ENCODE data around the gene GOLGA2. TPM values are rescaled to one million over a fixed set of nuclear protein-coding genes. Genes with fewer than 3 reads are reported as not detected.

Gene GOLGA2
- total and polyA plus RNA-seq, 2 of the 13 experiments (the other 11 are each of a cell fraction or from before 2014, with no cell fraction given) = 45.3 to 45.8 TPM

- TF ChIP-seq TAF15 (IDR thresholded peaks at IDR 0.05; ENCODE audit: low read depth, low read length, poor library complexity, severe bottlenecking) = no peak
- no peak for TF ChIP-seq ZNF550 (CRISPR knock-in tag; IDR thresholded peaks at IDR 0.05; ENCODE audit: borderline replicate concordance)
- no peak; the same call in 1 of the 2 replicates for TF ChIP-seq GABPB1 (CRISPR knock-in tag; IDR thresholded peaks at IDR 0.05)
- TF ChIP-seq NR2C2 (CRISPR knock-in tag; IDR thresholded peaks at IDR 0.05; ENCODE audit: borderline replicate concordance) = peak; percentile 65
- peak; percentile 27; the same call in 1 of the 2 replicates for TF ChIP-seq SSRP1 (CRISPR knock-in tag; IDR thresholded peaks at IDR 0.05)
- TF ChIP-seq ZNF33B (CRISPR knock-in tag; IDR thresholded peaks at IDR 0.05) = peak; percentile 37; the same call in 1 of the 2 replicates
- no peak for TF ChIP-seq TBL1XR1 (IDR thresholded peaks at IDR 0.05; ENCODE audit: borderline replicate concordance, low read length, partially characterized antibody)
- TF ChIP-seq ZBTB8A (CRISPR knock-in tag; IDR thresholded peaks at IDR 0.05; ENCODE audit: borderline replicate concordance, low read depth) = no peak
- TF ChIP-seq ZXDC (CRISPR knock-in tag; IDR thresholded peaks at IDR 0.05) = no peak
- no peak for TF ChIP-seq PRDM15 (CRISPR knock-in tag; IDR thresholded peaks at IDR 0.05)
- 0 out of 2 replicates have a peak, but pooled peaks have one; percentile 23 for TF ChIP-seq KDM6A (CRISPR knock-in tag; IDR thresholded peaks at IDR 0.05; ENCODE audit: low read depth)
- TF ChIP-seq RNF219 (CRISPR knock-in tag; IDR thresholded peaks at IDR 0.05) = no peak
- TF ChIP-seq NRL (CRISPR knock-in tag; IDR thresholded peaks at IDR 0.05; ENCODE audit: borderline replicate concordance) = no peak
- TF ChIP-seq TCF12 (IDR thresholded peaks at IDR 0.05) = no peak
- no peak for TF ChIP-seq TCF12 (CRISPR knock-in tag; IDR thresholded peaks at IDR 0.05)
- TF ChIP-seq ZSCAN9 (CRISPR knock-in tag; IDR thresholded peaks at IDR 0.05; ENCODE audit: borderline replicate concordance) = no peak
- TF ChIP-seq RXRB (CRISPR knock-in tag; IDR thresholded peaks at IDR 0.05; ENCODE audit: borderline replicate concordance) = peak; percentile 77
- TF ChIP-seq DMAP1 (CRISPR knock-in tag; IDR thresholded peaks at IDR 0.05) = no peak
- no peak for TF ChIP-seq CC2D1A (CRISPR knock-in tag; IDR thresholded peaks at IDR 0.05)
- TF ChIP-seq KDM2A (CRISPR knock-in tag; IDR thresholded peaks at IDR 0.05; ENCODE audit: borderline replicate concordance, low read depth) = no peak
- TF ChIP-seq MZF1 (CRISPR knock-in tag; IDR thresholded peaks at IDR 0.05; ENCODE audit: borderline replicate concordance) = no peak
- no peak for TF ChIP-seq TRIM24 (CRISPR knock-in tag; IDR thresholded peaks at IDR 0.05)
Measured at GRCh38 chr9:128296340-128297220, 20.8 kb upstream of the GOLGA2 start (continued).

Data from HepG2 (cell line).